ENCODE results near the gene CLIP2.

The CLIP2 gene

DNA sequence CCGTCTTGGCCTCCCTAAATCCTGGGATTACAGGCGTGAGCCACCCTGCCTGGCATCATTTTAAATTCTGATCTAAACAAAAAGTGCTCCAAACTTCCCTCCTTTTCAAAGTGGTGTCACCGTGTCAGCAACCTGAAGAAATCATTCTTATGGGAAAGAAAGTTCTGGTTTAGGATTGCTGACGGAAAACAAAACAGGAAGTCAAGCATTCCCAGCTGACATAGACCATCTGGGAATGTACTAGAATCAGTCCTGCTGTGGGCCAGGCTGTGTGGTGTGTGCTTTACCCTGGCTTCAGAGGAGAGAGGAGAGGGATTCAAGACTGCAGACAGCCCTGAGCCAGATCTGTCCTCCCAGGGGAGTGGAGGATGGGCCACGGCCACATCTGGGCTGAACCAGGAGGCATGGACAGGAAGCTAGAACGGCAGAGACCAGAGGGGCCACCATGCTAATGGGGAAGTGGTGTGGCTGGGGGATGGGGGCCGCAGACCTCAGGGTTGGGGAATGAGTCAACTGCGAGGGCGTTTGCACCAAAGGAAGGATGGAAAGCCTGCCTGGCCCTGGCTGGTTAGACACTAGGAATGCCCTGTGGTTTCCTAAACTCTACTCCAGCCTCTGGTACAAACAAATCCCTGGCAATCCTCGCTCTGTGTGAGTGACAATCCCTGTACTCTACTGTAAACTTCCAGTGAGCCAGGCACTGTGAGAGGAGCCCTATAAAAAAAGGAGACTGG is 16.7 kb upstream of the CLIP2 start:
- no peak for DNase-seq

GRCh38 chr7:74275401-74275881 is 13.8 kb upstream of the CLIP2 start:
- no peak for DNase-seq

GRCh38 chr7:74277636-74278035 is 11.6 kb upstream of the CLIP2 start:
- DNase-seq, result no peak

DNA sequence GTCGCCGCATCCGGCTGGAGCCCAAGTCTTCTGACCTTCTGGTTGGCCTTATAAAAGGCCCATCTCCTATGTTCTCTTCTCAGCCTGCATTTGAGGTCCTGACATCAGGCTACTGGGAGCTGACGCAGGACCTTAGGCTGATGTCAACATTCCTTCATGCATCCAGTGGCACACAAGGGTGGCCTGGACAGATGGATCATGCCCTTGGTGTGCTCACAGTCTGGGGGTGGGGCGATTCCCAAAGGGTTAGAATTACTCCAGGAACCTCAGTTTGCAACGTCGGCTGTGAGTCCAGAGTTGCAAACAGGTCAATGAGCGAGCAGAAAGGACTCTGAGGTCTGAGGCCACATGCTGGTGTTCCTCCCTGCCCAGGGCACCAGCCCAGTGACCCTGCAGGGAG is 8.2 kb upstream of the CLIP2 start:
- DNase-seq, result no peak

DNA sequence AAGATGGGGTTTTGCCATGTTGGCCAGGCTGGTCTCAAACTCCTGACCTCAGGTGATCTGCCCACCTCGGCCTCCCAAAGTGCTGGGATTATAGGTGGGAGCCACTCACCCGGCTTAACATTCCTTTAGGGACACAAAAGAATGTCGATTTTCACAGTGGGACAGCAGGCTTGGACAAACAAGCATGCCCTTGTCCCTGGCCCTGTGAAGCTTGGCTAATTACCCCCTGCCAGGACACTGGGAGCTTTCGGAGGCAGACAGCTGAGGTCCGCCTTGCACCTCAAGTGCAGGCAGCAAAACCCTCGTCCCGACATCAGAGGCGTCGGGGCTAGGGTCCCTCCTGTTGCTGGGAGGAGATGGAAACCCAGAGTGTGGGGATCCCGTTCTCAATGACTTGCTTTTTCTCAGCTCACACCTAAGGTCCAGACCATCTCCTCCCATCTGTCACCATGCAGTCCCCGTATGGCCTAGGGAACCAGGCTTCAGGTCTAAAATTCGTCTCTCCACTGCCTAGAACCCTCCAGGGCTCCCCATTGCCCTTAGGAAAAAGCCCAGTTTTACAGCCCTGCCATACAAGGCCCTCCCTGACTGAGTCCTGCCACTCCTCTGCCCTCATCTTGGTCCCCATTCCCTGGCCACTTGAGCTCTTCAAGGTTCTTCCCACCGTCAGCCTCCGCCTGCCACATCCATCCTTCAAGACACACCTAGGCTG is 6.3 kb upstream of the CLIP2 start:
- DNase-seq, result no peak

GRCh38 chr7:74283858-74284447 is 5.3 kb upstream of the CLIP2 start:
- no peak for DNase-seq

DNA sequence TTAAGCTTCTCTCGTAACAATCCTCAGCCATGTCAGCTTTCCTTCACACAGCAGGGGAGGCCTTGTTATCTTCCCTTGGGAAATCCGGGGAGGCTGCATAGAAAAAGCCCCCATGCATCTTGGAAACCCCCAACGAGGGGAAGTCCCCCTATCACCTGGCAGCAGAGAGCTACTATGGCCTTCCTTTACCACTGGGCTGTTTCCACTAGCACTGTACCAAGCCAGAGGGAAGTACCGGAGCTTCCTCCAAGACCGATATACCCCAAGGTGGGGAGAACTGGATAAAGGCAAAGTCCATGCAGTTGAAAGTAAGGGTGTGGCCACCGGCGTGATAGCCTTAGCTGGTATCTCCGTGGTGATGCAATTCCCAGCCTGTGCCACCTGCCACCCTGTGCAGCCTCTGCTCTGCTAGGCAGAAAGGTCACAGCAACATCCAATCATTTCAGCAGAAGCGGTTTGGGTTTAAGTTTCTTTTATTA is 4.4 kb upstream of the CLIP2 start:
- DNase-seq, result no peak

DNA sequence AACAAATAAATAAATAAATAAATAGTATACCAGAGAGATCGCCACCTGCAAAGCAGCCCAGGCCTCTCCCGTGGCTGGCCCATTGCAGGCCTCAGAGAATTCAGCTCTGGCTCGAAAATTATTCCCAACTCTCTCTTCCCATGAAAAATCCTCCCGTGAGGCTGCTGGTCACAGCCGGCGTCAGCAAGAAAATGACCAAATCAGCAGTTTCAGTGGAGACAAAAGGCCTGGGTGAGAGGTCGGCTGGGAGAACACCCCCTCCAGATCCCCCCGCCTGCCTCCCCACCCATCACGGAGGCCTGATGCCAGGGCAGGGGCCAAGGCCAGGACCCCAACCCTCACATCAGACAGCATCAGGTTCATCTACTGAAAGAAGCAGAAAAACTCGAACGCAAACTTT is 3.1 kb upstream of the CLIP2 start:
- DNase-seq, result no peak

- no peak for DNase-seq
Observed at GRCh38 chr7:74287303-74288033, 1.7 kb upstream of the CLIP2 start.

DNA sequence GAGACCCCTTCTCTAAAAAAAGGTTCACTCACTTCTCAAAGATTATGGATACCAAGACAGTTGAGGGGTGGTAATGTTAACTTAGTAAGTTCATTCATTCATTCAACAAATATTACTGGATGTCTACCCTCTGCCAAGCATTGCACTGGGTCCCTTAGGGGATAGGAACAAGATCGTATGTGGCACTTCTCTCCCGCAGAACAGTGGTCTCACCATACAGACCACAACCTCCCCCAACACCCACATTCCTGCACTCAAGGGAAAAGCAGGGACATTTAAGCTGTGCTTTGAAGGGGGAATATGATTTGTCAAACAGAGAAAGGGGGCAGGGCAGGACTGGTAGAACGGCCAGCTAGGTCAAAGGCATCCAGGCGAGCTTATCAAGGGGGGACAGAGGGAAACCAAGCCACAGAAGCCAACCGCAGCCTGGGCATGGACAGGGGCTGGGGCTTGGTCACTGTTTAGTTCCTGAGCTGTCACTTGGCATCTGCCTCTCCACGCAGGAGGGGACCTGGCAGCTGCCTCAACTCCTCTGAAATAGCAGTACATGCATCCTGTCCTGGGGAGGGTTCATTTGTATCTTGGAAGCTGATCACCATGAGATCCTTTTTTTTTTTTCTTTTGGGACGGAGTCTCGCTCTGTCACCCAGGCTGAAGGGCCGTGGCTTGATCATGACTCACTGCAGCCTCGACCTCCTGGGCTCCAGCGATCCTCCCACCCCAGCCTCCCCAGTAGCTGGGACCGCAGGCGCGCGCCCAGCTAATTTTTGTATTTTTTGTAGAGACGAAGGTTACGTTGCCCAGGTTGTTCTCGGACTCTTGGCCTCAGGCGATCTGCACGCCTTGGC is 949 bp upstream of the CLIP2 start:
- DNase-seq, result no peak

GRCh38 chr7:74289659-74290552 is 699 bp downstream of the CLIP2 start:
- no peak for DNase-seq

GRCh38 chr7:74290553-74290950 is 1.3 kb downstream of the CLIP2 start:
- DNase-seq, result no peak

DNA sequence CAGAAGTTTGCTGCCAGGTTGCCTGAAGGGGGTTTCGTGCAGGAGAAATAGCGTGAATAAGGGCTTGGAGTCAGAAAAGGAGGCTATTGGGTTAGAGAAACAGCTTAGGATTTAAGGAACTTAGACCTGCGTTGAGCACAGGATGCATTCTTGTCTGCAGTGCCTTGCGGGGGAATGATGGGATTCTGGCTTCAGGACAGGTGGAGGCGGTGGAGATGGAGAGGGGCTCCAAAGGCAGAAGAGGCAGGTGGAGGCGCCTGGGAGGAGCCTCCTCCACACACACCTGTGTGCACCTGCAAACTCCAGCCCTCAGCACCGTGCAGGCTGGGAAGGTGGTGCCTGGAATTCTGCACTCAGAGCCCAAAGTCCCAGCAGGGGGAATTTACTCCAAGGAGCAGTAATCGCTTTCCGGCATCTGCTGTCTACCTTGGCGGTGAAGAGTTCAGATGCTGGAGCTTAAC is 1.8 kb downstream of the CLIP2 start:
- no peak for DNase-seq

DNA sequence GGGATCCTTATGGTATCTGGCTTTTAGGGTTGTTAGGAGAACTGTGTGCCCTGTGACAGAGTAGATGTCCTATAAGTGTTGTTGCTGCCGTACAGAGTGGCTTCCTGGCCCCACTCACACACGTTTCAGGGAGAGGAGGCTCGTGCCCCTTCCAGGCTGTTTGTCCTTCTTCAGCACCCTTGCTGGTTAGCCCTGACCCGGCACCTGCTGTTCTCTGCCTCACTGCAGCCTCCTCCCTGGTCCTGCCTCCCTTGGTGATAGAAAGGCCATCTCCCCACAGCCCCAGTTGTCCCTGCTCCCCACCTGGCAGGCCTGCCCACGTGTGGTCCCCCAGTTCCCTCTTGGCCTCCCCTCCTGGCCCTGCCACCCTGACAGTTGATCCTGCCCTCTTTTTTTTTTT is 2.3 kb downstream of the CLIP2 start:
- DNase-seq, result no peak

DNA sequence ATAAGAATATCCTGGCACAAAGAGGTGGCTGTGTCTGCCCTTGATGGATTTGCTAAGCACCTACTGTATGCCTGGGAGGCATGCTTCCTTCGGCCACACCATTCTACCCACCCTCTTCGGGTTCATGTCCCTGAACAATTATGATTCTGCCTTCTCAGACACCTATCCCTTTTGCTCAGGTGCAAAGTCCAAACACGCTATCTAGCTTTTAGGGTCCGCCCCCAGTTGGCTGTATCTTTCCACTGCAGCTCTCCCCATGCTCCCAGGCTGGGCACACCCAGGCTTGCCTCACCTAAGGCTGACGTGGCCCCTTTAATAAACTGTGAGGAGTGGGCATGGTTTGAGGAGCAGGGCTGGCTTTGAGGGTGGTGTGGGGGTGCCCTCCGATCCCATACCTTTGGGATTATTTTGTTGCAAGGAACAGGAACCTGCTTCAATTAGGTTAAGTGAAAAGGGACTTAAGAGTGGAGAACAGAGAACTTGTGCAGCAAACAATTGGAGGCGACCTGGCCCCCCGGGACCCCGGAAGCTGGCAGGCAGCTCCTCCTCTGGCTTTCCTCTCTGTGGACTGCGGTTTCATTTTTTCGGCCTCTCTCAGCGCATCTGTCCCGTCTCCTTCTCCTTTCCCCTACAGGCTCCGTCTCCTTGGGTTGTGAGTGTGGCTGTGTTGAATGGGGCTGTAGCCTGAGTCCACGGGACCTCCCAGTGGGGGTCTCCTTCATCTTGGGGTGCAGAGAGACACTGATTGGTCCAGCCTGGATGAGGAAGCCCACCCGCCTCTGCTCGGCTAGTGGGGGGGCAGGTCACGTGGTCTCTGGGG is 3.8 kb downstream of the CLIP2 start:
- no peak for DNase-seq

DNA sequence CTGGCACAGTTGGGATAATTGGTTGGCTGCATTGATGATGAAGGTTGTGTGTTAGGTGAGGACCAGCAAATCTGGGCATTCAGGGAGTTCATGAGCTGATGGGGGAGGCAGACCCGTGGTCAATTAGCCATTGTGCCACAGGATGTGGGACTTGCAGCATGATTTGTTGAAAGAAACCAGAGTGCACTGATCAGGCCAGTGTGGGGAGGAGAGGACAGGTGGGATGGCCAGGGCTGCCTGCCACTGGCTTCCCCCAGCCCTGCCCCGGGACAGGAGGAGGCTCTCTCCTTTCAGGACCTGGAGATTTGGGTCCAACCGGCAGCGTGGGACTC is 4.3 kb downstream of the CLIP2 start:
- DNase-seq, result no peak

DNA sequence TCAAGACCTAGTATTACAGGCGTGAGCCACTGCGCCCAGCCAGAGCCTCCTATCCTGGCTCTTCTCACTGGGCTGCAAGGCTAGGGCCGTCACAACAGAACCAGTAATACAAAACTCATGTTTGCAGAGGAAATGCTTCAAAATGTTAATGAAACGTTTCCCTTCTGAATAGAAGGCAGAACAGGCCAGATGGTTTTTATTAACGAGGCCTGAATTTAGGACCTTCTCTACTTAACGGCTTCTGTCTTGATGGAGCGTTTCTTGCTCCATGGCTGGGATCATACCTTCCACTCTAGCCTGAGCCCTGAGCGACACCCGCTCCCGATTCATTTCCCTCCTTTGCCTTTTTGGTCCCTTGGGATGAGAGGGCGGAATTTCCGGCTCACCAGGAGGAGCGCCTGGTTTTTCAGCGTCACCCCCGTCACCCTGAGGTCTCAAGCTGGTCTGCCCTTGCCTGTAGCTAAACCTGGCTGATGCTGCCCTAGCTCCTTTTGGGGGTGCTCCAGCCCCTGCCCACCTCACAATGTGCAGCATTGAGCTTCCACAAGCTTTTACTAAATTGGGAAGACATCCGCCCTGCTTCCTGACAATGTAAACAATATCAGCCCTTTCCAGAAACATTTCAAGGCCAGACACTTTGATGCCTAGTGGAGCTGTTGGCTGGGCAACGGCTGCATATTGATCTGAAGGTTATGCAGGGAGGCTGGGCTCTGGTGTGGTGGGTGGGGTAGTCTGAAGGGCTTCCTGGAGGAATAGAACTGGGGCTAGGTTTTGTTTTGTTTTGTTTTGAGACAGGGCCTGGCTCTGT is 5.2 kb downstream of the CLIP2 start:
- no peak for DNase-seq

DNA sequence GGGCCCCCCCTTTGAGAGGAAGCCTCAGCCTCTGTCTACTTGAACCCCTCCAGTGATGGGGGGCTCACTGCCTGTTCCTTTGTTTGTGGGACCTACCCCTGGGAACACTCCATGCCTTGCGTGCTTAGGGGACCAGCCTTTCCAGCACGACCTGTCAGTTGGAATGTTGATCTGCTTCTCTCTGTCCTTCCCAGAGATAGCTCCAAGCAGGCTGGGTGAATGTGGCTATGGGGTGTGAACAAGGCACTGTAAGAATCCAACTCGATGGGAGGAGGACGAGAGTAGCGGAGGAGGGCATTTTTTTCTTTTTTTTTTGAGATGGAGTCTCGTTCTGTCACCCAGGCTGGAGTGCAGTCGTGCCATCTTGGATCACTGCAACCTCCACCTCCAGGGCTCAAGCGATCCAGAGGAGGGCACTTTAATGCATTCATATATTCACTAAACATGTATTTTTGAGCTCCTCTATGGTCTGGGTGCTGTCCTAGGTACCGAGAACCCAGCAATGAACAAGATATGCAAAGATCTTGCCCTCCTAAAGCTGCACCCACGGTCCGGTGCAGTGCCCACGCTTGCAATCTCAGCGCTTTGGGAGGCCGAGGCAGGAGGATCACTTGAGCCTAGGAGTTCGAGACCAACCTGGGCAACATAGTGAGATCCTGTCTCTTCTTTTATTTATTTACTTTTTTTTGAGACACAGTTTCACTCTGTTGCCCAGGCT is 8.5 kb downstream of the CLIP2 start:
- no peak for DNase-seq

DNA sequence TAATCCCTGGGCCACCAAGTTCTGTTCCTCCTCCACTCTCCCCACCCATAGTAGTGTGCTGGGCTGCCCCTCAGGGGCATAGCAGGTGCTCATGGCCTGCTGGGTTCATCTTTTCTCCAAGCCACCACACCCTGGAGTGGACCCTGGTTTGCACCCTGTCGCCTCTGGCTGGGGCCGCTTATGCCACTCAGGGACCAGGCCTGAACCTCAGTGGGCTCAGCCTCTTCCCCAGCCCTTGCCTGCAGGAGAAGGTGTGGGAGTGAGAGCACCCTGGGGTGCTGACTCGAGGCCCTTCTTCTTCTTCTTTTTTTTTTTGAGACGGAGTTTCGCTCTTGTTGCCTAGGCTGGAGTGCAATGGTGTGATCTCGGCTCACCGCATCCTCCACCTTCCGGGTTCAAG is 10.2 kb downstream of the CLIP2 start:
- DNase-seq, result no peak

Measured in activated CD4-positive, alpha-beta T cell treated with anti-CD3 and anti-CD28 coated beads for 1 hour (primary cell).